Common myeloid progenitor, CD34-positive (primary cell): ENCODE data around the gene APOC3.

ENCODE experiments used
- CTCF ChIA-PET: fragments of 350-600 bp; sonication (Branson Sonifier 250); formaldehyde crosslinking; loops from one replicate; lab custom pipeline; 2021; ENCODE audit warnings: antibody characterized with exemption; lab: Charles Lee
- POLR2A ChIA-PET: fragments of 350-600 bp; sonication (Branson Sonifier 250); formaldehyde crosslinking; loops from one replicate; lab custom pipeline; 2021; ENCODE audit warnings: antibody characterized with exemption; lab: Charles Lee
- DNase-seq, 3 donors: peaks; one replicate each; pipeline versions ENCODE4 v3.0.0 to v3.0.0-alpha.2; 2013
- H3K27ac ChIP-seq, 2 experiments: 1 replicate in 1 of 2; 2 replicates in 1 of 2; pipeline ENCODE4 v1.7.0; 2013; ENCODE audit warnings: inconsistent platforms in 2 of 2, low read length in 2 of 2, mild to moderate bottlenecking in 2 of 2, low read depth in 1 of 2, moderate library complexity in 1 of 2; ENCODE audit not compliant: severe bottlenecking in 2 of 2, insufficient read depth in 1 of 2, poor library complexity in 1 of 2
- H3K27me3 ChIP-seq, 5 experiments: replicated peaks in 2 of 5; 1 replicate in 3 of 5; 2 replicates in 2 of 5; pipeline versions ENCODE4 v1.6.1 to v1.7.0; 2013; ENCODE audit warnings: low read length in 4 of 5, mild to moderate bottlenecking in 2 of 5, moderate library complexity in 2 of 5, inconsistent platforms in 1 of 5; ENCODE audit not compliant: insufficient read depth in 5 of 5, control insufficient read depth in 4 of 5
- H3K36me3 ChIP-seq, 4 experiments: 1 replicate in 2 of 4; 2 replicates in 2 of 4; pipeline versions ENCODE4 v1.6.1 to v1.7.0; 2013; ENCODE audit warnings: low read length in 3 of 4, control low read depth in 1 of 4, mild to moderate bottlenecking in 1 of 4; ENCODE audit not compliant: control insufficient read depth in 4 of 4, insufficient read depth in 4 of 4
- H3K4me1 ChIP-seq, 4 experiments: 1 replicate in 3 of 4; 2 replicates in 1 of 4; pipeline versions ENCODE4 v1.6.1 to v1.7.1; 2013; ENCODE audit warnings: low read length in 3 of 4, mild to moderate bottlenecking in 3 of 4, control low read depth in 1 of 4, inconsistent platforms in 1 of 4, moderate library complexity in 1 of 4; ENCODE audit not compliant: control insufficient read depth in 4 of 4, insufficient read depth in 4 of 4; ENCODE audit errors: control extremely low read depth in 1 of 4
- H3K4me3 ChIP-seq, 7 experiments: 1 replicate in 4 of 7; 2 replicates in 3 of 7; pipeline versions ENCODE4 v1.5.1 to v1.7.0; 2013; ENCODE audit warnings: mild to moderate bottlenecking in 7 of 7, low read length in 6 of 7, moderate library complexity in 6 of 7, inconsistent platforms in 2 of 7, low read depth in 2 of 7, control low read depth in 1 of 7; ENCODE audit not compliant: insufficient read depth in 4 of 7, control insufficient read depth in 1 of 7; ENCODE audit errors: extremely low read depth in 1 of 7
- H3K9me3 ChIP-seq, 5 experiments: 1 replicate in 4 of 5; 2 replicates in 1 of 5; pipeline versions ENCODE4 v1.6.1 to v1.7.1; 2013; ENCODE audit warnings: low read length in 4 of 5, mild to moderate bottlenecking in 2 of 5, inconsistent platforms in 1 of 5, low read depth in 1 of 5, moderate library complexity in 1 of 5; ENCODE audit not compliant: control insufficient read depth in 4 of 5, insufficient read depth in 2 of 5; ENCODE audit errors: control extremely low read depth in 1 of 5
- WGBS: methylation state at CpG from one replicate; pipeline ENCODE4 v1.1.5; 2013; ENCODE audit not compliant: insufficient coverage; 5-methylcytosine and 5-hydroxymethylcytosine counted together

Gene APOC3

GRCh38 chr11:116823031-116823843 is 6.5 kb upstream of the APOC3 start, which contains the start of gene APOA4:
APOA4 (minus strand) TSS chr11:116823304; CDS start chr11:116823191, 113 bp downstream.
- ChIA-PET CTCF (interaction anchor here (0.8 to 1.7 kb wide), 5 partner anchors 11 to 32 kb away, joined by 3 to 6 read pairs (median 5); no protein-coding TSS in a partner anchor), POLR2A (no interaction called here)
- no peak for DNase-seq
- Histone ChIP-seq H3K27me3 (no peaks in the 10 kb centered on the region), H3K9me3 (no peaks in the 10 kb centered on the region), H3K36me3 (no peaks in the 10 kb centered on the region), H3K4me1 (no peaks in the 10 kb centered on the region), H3K27ac (no peak within 1 kb of the TSS), H3K4me3 (no peak within 1 kb of the TSS)
- WGBS, result 91% methylated on average over 11 of the region's 16 CpGs

- CTCF ChIA-PET, result no interaction called here
Observed at GRCh38 chr11:116825434-116825833, 4.3 kb upstream of the APOC3 start.

GRCh38 chr11:116825854-116826750 is 3.6 kb upstream of the APOC3 start:
- Histone ChIP-seq H3K9me3 (no peaks in the 10 kb centered on the region), H3K4me3 (no peak overlapping the region), H3K27me3 (no peaks in the 10 kb centered on the region), H3K36me3 (no peaks in the 10 kb centered on the region), H3K4me1 (peaks cover 0 to 1% (median 0%) of the 10 kb centered on the region in 4 experiments), H3K27ac (no peak overlapping the region)
- POLR2A ChIA-PET, result no interaction called here
- CTCF ChIA-PET, result interaction anchor here (1.5 kb wide), 1 partner anchor 13 kb away, joined by 3 read pairs; no protein-coding TSS in a partner anchor
- no peak for DNase-seq
- WGBS, result 94% methylated on average over 22 of the region's 22 CpGs

More at GRCh38 chr11:116825434-116825833, 4.3 kb upstream of the APOC3 start:
- 100% methylated on average over 4 of the region's 5 CpGs for WGBS
- no peak overlapping the region for H3K27ac ChIP-seq
- peaks cover 0 to 1% (median 0%) of the 10 kb centered on the region in 4 experiments for H3K4me1 ChIP-seq
- H3K36me3 ChIP-seq, result no peaks in the 10 kb centered on the region
- H3K9me3 ChIP-seq, result no peaks in the 10 kb centered on the region
- H3K27me3 ChIP-seq, result no peaks in the 10 kb centered on the region
- no peak for DNase-seq
- POLR2A ChIA-PET, result no interaction called here
- H3K4me3 ChIP-seq, result no peak overlapping the region

GRCh38 chr11:116826751-116827431 is 2.8 kb upstream of the APOC3 start:
- WGBS, result 100% methylated on average over 1 of the region's 9 CpGs
- peaks cover 0 to 1% (median 0%) of the 10 kb centered on the region in 4 experiments for H3K4me1 ChIP-seq
- no peaks in the 10 kb centered on the region for H3K27me3 ChIP-seq
- no peak overlapping the region for H3K4me3 ChIP-seq
- POLR2A ChIA-PET, result no interaction called here
- H3K36me3 ChIP-seq, result no peaks in the 10 kb centered on the region
- no peak for DNase-seq
- H3K9me3 ChIP-seq, result no peaks in the 10 kb centered on the region
- CTCF ChIA-PET, result interaction anchor here (1.5 kb wide), 1 partner anchor 13 kb away, joined by 3 read pairs; no protein-coding TSS in a partner anchor
- no peak overlapping the region for H3K27ac ChIP-seq

GRCh38 chr11:116827461-116827860 is 2.2 kb upstream of the APOC3 start:
- DNase-seq, result no peak
- no peak overlapping the region for H3K4me3 ChIP-seq
- no peak overlapping the region for H3K27ac ChIP-seq
- H3K9me3 ChIP-seq, result no peaks in the 10 kb centered on the region
- H3K36me3 ChIP-seq, result no peaks in the 10 kb centered on the region
- POLR2A ChIA-PET, result no interaction called here
- CTCF ChIA-PET, result interaction anchor here (1.5 kb wide), 1 partner anchor 14 kb away, joined by 3 read pairs; no protein-coding TSS in a partner anchor
- H3K4me1 ChIP-seq, result peaks cover 0 to 1% (median 0%) of the 10 kb centered on the region in 4 experiments
- H3K27me3 ChIP-seq, result no peaks in the 10 kb centered on the region
- WGBS, result 100% methylated on average over 2 of the region's 6 CpGs

GRCh38 chr11:116828632-116829524 is 829 bp upstream of the APOC3 start:
- ChIA-PET CTCF (interaction anchor here (1.1 kb wide), 1 partner anchor 39 kb away, joined by 3 read pairs; no protein-coding TSS in a partner anchor), POLR2A (no interaction called here)
- peaks cover 0 to 1% (median 0%) of the 10 kb centered on the region in 4 experiments for H3K4me1 ChIP-seq

More at GRCh38 chr11:116828632-116829524, 829 bp upstream of the APOC3 start:
- DNase-seq, result no peak
- Histone ChIP-seq H3K27ac (no peak overlapping the region), H3K36me3 (no peaks in the 10 kb centered on the region), H3K4me3 (no peak overlapping the region), H3K9me3 (no peaks in the 10 kb centered on the region), H3K27me3 (no peaks in the 10 kb centered on the region)
- WGBS, result 75% methylated on average over 10 of the region's 16 CpGs
